Measurements from ENCODE around the gene TAS2R46. TPM values are rescaled to one million over a fixed set of nuclear protein-coding genes. Genes with fewer than 3 reads are reported as not detected.

TAS2R46 gene
- total RNA-seq, 1 donor from 2014 or later: 1.5 TPM

- no peak overlapping the region for H3K4me3 Mint-ChIP-seq (ENCODE audit: unreplicated experiment)
- peaks cover 9% of the 10 kb centered on the region for H3K36me3 Mint-ChIP-seq (ENCODE audit: unreplicated experiment)
- no peak overlapping the region for H3K27ac Mint-ChIP-seq (ENCODE audit: unreplicated experiment)
- H3K9me3 Mint-ChIP-seq (ENCODE audit: unreplicated experiment): no peaks in the 10 kb centered on the region
- TF ChIP-seq CTCF (IDR thresholded peaks at IDR 0.05): no peak
- H3K4me1 Mint-ChIP-seq (ENCODE audit: unreplicated experiment): peaks cover 5% of the 10 kb centered on the region
- no peak for DNase-seq (ENCODE audit: extremely low spot score, unreplicated experiment)
- H3K27me3 Mint-ChIP-seq (ENCODE audit: unreplicated experiment): no peaks in the 10 kb centered on the region
Observed at GRCh38 chr12:11016937-11017336, 45.2 kb downstream of the TAS2R46 start.

- H3K36me3 Mint-ChIP-seq (ENCODE audit: unreplicated experiment): peaks cover 6% of the 10 kb centered on the region
- TF ChIP-seq CTCF (IDR thresholded peaks at IDR 0.05): no peak
- H3K4me1 Mint-ChIP-seq (ENCODE audit: unreplicated experiment): peaks cover 5% of the 10 kb centered on the region
- H3K27ac Mint-ChIP-seq (ENCODE audit: unreplicated experiment): no peak overlapping the region
- no peak overlapping the region for H3K4me3 Mint-ChIP-seq (ENCODE audit: unreplicated experiment)
- H3K27me3 Mint-ChIP-seq (ENCODE audit: unreplicated experiment): no peaks in the 10 kb centered on the region
- H3K9me3 Mint-ChIP-seq (ENCODE audit: unreplicated experiment): no peaks in the 10 kb centered on the region
- DNase-seq (ENCODE audit: extremely low spot score, unreplicated experiment): no peak
Observed at GRCh38 chr12:11015775-11016430, 46.2 kb downstream of the TAS2R46 start.

- H3K27me3 Mint-ChIP-seq (ENCODE audit: unreplicated experiment): no peaks in the 10 kb centered on the region
- H3K4me1 Mint-ChIP-seq (ENCODE audit: unreplicated experiment): peaks cover 5% of the 10 kb centered on the region
- peaks cover 3% of the 10 kb centered on the region for H3K9me3 Mint-ChIP-seq (ENCODE audit: unreplicated experiment)
- no peak overlapping the region for H3K27ac Mint-ChIP-seq (ENCODE audit: unreplicated experiment)
- no peak for TF ChIP-seq CTCF (IDR thresholded peaks at IDR 0.05)
- DNase-seq (ENCODE audit: extremely low spot score, unreplicated experiment): no peak
- H3K4me3 Mint-ChIP-seq (ENCODE audit: unreplicated experiment): no peak overlapping the region
- H3K36me3 Mint-ChIP-seq (ENCODE audit: unreplicated experiment): peaks cover 4% of the 10 kb centered on the region
Observed at GRCh38 chr12:11014234-11014633, 47.9 kb downstream of the TAS2R46 start.

Other genes with a start within 250 kb of the TAS2R46 start
- gene TAS2R10, start 235.9 kb downstream of the TAS2R46 start, total RNA-seq: 0.84 and 1.5 TPM in 2 replicates
- gene PRR4, start 212.8 kb downstream of the TAS2R46 start, total RNA-seq: 2.2 and 4.4 TPM in 2 replicates
- 18.4 and 19.1 TPM in 2 replicates for gene PRH1, start 178.0 kb downstream of the TAS2R46 start, total RNA-seq
- gene TAS2R13, start 152.7 kb downstream of the TAS2R46 start, total RNA-seq: 1.2 and 2.4 TPM in 2 replicates
- not detected in 2 replicates for gene PRH2, start 133.1 kb downstream of the TAS2R46 start, total RNA-seq
- 2.7 and 3.8 TPM in 2 replicates for gene TAS2R14, start 123.0 kb downstream of the TAS2R46 start, total RNA-seq
- gene TAS2R50, start 75.4 kb downstream of the TAS2R46 start, total RNA-seq: 1.6 and 3.1 TPM in 2 replicates
- 2.3 and 2.8 TPM in 2 replicates for gene TAS2R20, start 64.0 kb downstream of the TAS2R46 start, total RNA-seq
- gene TAS2R19, start 39.7 kb downstream of the TAS2R46 start, total RNA-seq: 3.7 and 5.2 TPM in 2 replicates
- gene TAS2R31, start 30.9 kb downstream of the TAS2R46 start, total RNA-seq: 2.3 and 4.9 TPM in 2 replicates
- gene TAS2R43, start 30.0 kb upstream of the TAS2R46 start, total RNA-seq: 0.86 and 1.0 TPM in 2 replicates
- 2.6 and 3.4 TPM in 2 replicates for gene TAS2R30, start 72.3 kb upstream of the TAS2R46 start, total RNA-seq
- 9.7 TPM in 2 replicates for gene SMIM10L1, start 108.9 kb upstream of the TAS2R46 start, total RNA-seq
- not detected in 2 replicates for gene TAS2R42, start 124.6 kb upstream of the TAS2R46 start, total RNA-seq
- not detected in 2 replicates for gene PRB3, start 207.4 kb upstream of the TAS2R46 start, total RNA-seq
- gene PRB4, start 248.1 kb upstream of the TAS2R46 start, total RNA-seq: not detected in 2 replicates

Data from osteocyte (in vitro differentiated cells).